Gastroesophageal sphincter (tissue), 4 donors: ENCODE results near the gene UPK2. TPM values are rescaled to one million over a fixed set of nuclear protein-coding genes. Genes with fewer than 3 reads are reported as not detected.
A peak's percentile ranks its signal among the peaks of the same experiment; 100 is the strongest.

Experiments
- ATAC-seq: fragments of 150-250 bp; one replicate; pipeline ENCODE4 v1.9.1; 2016; ENCODE audit warnings: mild to moderate bottlenecking, moderate library complexity
- H3K27ac ChIP-seq, 4 donors: fragments of 200-600 bp; sonication (generic) in 3 of 4; 1 replicate in 3 of 4; 2 replicates in 1 of 4; pipeline ENCODE4 v1.5.1; 2016 to 2019
- H3K27me3 ChIP-seq: fragments of 200-600 bp; sonication (generic); one replicate; pipeline ENCODE4 v1.5.1; 2019
- H3K36me3 ChIP-seq, 2 donors: fragments of 200-600 bp; sonication (generic); one replicate each; pipeline ENCODE4 v1.5.1; 2019; ENCODE audit warnings: control low read depth in 1 of 2
- H3K4me1 ChIP-seq, 3 donors: fragments of 200-600 bp; sonication (generic); 1 replicate in 2 of 3; 2 replicates in 1 of 3; pipeline ENCODE4 v1.5.1; 2016 to 2019; ENCODE audit warnings: control low read depth in 2 of 3
- H3K4me3 ChIP-seq, 2 donors: fragments of 200-600 bp; sonication (generic); one replicate each; pipeline ENCODE4 v1.5.1; 2019; ENCODE audit warnings: mild to moderate bottlenecking in 1 of 2, moderate library complexity in 1 of 2
- H3K9me3 ChIP-seq, 3 donors: fragments of 200-600 bp; sonication (generic); one replicate each; pipeline ENCODE4 v1.5.1; 2017 to 2019; ENCODE audit warnings: control low read depth in 2 of 3
- CTCF ChIP-seq, 4 experiments: fragments of 200-600 bp in 2 of 4; fragments of 450-650 bp in 2 of 4; sonication (generic) in 1 of 4; IDR thresholded peaks; one replicate each; pipeline ENCODE4 v1.5.1; 2017 to 2019; ENCODE audit warnings: antibody characterized with exemption in 4 of 4, mild to moderate bottlenecking in 2 of 4, moderate library complexity in 2 of 4
- EP300 ChIP-seq: sonication (generic); formaldehyde crosslinking; IDR thresholded peaks from one replicate; pipeline ENCODE4 v1.6.1; 2017; ENCODE audit warnings: antibody characterized with exemption, mild to moderate bottlenecking
- POLR2A ChIP-seq, 2 donors: fragments of 450-650 bp; IDR thresholded peaks; one replicate each; pipeline ENCODE4 v1.6.1; 2017; ENCODE audit warnings: antibody characterized with exemption in 2 of 2, mild to moderate bottlenecking in 2 of 2, moderate library complexity in 1 of 2
- POLR2AphosphoS5 ChIP-seq: sonication (generic); formaldehyde crosslinking; IDR thresholded peaks from one replicate; pipeline ENCODE4 v1.6.1; 2017; ENCODE audit warnings: antibody characterized with exemption
- WGBS, 2 donors: methylation state at CpG; one replicate each; pipeline ENCODE4 v1.1.5; 2018; ENCODE audit warnings: low coverage in 1 of 2; 5-methylcytosine and 5-hydroxymethylcytosine counted together
- total RNA-seq, 4 donors: library from RNA; depleted of rRNA; stranded (reverse); fragments of >200 nt; gene quantifications; one replicate each; pipeline ENCODE4 v1.1.0, GENCODE V29; 2016

Gene UPK2
- total RNA-seq, 4 donors from 2014 or later, result not detected

- H3K4me1 ChIP-seq, result peaks cover 45 to 100% (median 86%) of the 10 kb centered on the region in 3 donors
Observed at GRCh38 chr11:118912742-118913410, 43.2 kb upstream of the UPK2 start.

GRCh38 chr11:118913411-118914125 is 42.5 kb upstream of the UPK2 start:
- Histone ChIP-seq H3K9me3 (no peaks in the 10 kb centered on the region), H3K27me3 (no peaks in the 10 kb centered on the region), H3K27ac (peak overlapping the region; percentile 90 to 98 (median 95)), H3K4me3 (peak overlapping the region in 1 of 2 donors; percentile 25), H3K4me1 (peaks cover 45 to 100% (median 86%) of the 10 kb centered on the region in 3 donors), H3K36me3 (no peaks in the 10 kb centered on the region)
- no peak for ATAC-seq
- TF ChIP-seq CTCF (IDR thresholded peaks at IDR 0.05) (no peak), POLR2AphosphoS5 (no peak), EP300 (no peak)
- WGBS, 2 donors, result 0% methylated on average over 1 of the region's 9 CpGs; no CpG with 5 or more reads in 1 of the 2 donors

More at GRCh38 chr11:118912742-118913410, 43.2 kb upstream of the UPK2 start:
- Histone ChIP-seq H3K27me3 (no peaks in the 10 kb centered on the region), H3K36me3 (peaks cover 0 to 7% of the 10 kb centered on the region in 2 donors), H3K4me3 (peak overlapping the region in 1 of 2 donors; percentile 52), H3K9me3 (no peaks in the 10 kb centered on the region), H3K27ac (peak overlapping the region; percentile 90 to 98 (median 95))
- TF ChIP-seq POLR2A (IDR thresholded peaks at IDR 0.05), result no peak
- no peak for TF ChIP-seq EP300
- no peak for TF ChIP-seq POLR2AphosphoS5
- no peak for TF ChIP-seq CTCF (IDR thresholded peaks at IDR 0.05)
- no CpG with 5 or more reads among the region's 12 CpGs for WGBS, 2 donors
- no peak for ATAC-seq

GRCh38 chr11:118914178-118914918 is 41.8 kb upstream of the UPK2 start:
- Histone ChIP-seq H3K27me3 (no peaks in the 10 kb centered on the region), H3K4me1 (peaks cover 45 to 100% (median 82%) of the 10 kb centered on the region in 3 donors), H3K27ac (peak overlapping the region; percentile 90 to 98 (median 95)), H3K36me3 (no peaks in the 10 kb centered on the region), H3K4me3 (peak overlapping the region in 1 of 2 donors; percentile 25), H3K9me3 (no peaks in the 10 kb centered on the region)
- no peak for TF ChIP-seq POLR2A (IDR thresholded peaks at IDR 0.05)
- no peak for TF ChIP-seq EP300
- TF ChIP-seq POLR2AphosphoS5, result no peak
- TF ChIP-seq CTCF (IDR thresholded peaks at IDR 0.05), result no peak
- no peak for ATAC-seq
- WGBS, 2 donors, result 80% methylated on average over 1 of the region's 15 CpGs; no CpG with 5 or more reads in 1 of the 2 donors

- Histone ChIP-seq H3K9me3 (no peaks in the 10 kb centered on the region), H3K4me3 (no peak overlapping the region), H3K4me1 (peaks cover 45 to 100% (median 82%) of the 10 kb centered on the region in 3 donors), H3K36me3 (no peaks in the 10 kb centered on the region), H3K27me3 (no peaks in the 10 kb centered on the region), H3K27ac (peak overlapping the region; percentile 90 to 98 (median 95))
- ATAC-seq, result no peak
- TF ChIP-seq EP300, result no peak
- no peak for TF ChIP-seq POLR2A (IDR thresholded peaks at IDR 0.05)
- TF ChIP-seq POLR2AphosphoS5, result no peak
- TF ChIP-seq CTCF (IDR thresholded peaks at IDR 0.05), result no peak
- WGBS, 2 donors, result 75 to 100% methylated on average over 1 to 4 of the region's 4 CpGs
Observed at GRCh38 chr11:118914987-118915386, 41.1 kb upstream of the UPK2 start.
